ENCODE results near the gene ZBTB48.
"Not testable (repeated sequence)": the region's sequence is repeated elsewhere in the genome, so short reads cannot be mapped to it uniquely, and the experiment has no call there.

ZBTB48 gene

GRCh38 chr1:6579374-6580118, at the start of gene ZBTB48:
TSS of gene ZBTB48 (plus strand) at chr1:6579994. CDS start at chr1:6580610, 616 bp downstream.
- peak; percentile 97 for DNase-seq

GRCh38 chr1:6530504-6531160, 49.2 kb upstream of the ZBTB48 start:
- no peak for DNase-seq

DNA sequence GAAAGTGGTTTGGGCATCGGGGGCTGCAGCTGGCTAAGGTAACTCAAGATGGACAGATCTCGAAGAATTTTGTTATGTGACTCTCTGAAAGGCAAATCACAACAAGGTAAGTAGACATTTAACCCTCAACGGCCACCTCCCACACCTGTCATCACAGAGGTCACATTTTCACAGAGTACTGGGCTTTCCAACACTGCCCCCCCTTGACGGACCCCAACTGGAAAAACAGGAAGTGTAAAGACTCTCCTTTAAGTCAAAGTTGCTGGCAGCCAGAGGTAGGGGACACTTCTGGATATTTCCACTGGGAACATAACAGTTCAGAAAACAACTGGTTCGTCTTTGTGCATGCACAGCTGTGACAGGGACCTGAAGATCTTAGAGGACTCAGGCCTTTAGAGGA, 47.8 kb upstream of the ZBTB48 start:
- DNase-seq, result no peak

DNA sequence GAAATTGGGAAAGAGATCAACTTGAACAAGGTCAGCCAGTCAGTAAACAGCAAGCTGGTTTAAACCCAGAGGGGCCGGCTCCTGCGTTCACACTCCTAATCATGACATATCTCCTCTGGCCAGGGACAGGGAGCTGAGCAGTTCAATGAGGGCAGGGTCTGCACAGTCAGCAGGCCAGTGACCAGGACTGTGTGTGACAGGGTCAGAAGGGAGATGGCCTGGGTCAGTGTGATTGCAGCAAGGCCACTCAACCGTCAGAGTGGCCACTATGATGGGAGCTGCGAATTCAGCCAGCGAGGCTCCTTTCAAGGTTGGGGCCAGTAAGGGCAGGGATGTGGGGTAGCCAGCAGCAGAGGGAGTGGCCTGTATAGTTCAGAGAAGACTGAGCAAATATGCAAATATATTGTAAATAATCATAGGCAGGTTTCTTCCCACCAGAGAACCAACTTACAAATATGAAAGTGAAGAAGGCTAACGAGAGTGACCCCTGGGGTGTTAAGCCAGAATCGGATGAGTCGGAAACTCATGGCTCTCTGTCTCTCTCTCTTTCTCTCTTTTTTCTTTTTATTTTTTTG, 45.5 kb upstream of the ZBTB48 start:
- DNase-seq, result no peak

DNA sequence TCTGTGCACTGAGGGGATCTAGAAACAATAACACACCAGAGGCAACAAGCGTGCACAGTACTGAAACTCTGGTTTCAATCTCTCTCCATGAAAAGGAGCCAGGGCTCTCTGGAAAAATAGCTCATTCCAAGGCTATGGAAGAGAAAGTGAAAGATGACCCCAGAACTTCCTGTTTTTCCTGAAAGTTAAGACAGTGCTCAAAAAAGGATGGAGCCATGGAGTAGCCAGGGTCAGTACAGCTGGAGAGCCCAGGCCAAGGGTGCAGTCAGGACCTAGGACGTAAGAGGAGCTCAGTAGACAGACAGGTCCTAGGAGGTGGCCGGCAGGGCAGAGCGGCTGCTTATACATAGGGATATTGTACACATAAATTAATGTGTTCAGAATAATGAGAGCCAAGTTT, 44.6 kb upstream of the ZBTB48 start:
- DNase-seq, result no peak

DNA sequence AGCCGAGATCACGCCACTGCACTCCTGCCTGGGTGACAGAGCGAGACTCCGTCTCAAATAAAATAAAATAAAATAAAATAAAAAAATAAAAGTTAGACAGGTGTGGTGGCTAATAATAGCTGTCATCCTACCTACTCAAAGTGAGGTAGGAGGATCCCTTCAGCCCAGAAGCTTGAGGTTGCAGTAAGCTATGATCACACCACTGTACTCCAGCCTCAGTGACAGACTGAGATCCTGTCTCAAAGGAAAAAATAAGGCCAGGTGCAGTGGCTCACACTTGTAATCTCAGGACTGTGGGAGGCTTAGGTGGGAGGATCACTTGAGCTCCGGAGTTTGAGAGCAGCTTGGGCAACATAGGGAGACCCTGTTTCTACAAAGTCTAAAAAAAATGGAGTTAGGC, 43.5 kb upstream of the ZBTB48 start:
- DNase-seq, result no peak

DNA sequence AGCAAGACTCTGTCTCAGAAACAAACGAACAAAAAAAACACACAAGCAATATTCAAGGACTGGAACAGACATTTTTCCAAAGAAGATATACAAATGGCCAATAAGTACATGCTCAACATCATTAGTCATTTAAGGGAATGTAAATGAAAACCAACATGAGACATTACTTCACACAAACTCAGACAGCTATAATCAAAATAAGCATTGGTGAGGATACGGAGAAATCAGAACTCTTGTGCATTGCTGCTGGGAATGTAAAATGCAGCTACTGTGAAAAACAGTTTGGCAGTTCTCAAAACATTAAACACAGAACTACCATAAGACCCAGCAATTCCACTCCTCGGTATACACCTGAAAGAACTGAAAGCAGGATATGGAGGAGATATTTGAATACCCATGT, 40.8 kb upstream of the ZBTB48 start:
- peak; percentile 44 for DNase-seq

DNA sequence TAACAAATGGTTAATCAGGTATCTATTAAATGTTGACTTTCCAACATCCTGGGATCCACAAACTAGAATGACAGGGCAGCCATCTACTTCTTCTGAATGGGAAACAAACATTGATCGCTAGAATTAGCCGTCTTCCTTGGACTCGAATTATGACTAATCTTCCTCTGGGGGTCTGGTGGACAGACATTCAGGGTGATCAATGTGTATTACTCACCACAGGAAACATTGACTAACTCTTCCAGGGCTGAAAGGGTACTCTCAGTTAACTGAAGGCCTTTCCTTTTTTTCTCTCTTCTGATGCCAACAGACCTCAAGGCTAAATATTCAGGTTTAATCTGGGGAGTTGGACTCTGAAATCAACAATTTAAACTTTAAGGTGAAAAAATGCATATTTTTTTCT, 35.0 kb upstream of the ZBTB48 start:
- DNase-seq, result peak; percentile 72

DNA sequence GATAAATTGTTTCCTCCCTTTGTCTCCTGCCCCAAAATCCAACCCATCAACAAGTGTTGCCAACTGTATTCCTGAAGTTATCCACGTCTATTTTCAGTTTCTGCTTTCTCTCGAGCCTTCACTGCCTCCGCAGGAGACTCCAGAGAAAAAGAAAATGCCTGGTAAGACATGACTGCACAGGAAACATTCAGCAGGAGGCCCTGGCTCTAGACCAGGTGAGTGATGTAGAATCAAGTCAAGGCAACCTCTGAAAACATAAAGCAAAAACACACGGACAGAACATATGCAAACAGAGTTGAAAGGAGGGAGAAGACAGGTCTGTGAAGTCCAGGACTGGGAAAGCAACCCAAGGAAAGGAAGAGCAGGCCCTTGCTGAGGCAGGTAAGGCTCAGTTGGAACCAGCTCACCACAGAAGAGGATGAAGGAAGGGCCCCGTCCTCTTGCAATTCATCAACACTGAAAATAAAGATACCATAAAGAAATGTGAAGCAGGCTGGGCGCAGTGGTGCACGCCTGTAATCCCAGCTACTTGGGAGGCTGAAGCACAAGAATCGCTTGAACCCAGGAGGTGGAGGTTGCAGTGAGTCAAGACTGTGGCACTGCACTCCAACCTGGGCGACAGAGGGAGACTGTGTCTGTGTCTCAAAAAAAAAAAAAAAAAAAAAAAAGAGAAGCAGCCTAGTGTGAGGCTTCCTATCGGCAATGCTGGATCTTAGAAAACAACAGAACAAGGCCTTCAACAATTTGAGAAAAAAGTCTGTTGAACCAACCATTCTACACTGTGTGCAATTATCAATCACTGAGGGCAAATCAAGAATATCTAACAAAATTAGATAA, 34.3 kb upstream of the ZBTB48 start:
- DNase-seq, result peak; percentile 37

DNA sequence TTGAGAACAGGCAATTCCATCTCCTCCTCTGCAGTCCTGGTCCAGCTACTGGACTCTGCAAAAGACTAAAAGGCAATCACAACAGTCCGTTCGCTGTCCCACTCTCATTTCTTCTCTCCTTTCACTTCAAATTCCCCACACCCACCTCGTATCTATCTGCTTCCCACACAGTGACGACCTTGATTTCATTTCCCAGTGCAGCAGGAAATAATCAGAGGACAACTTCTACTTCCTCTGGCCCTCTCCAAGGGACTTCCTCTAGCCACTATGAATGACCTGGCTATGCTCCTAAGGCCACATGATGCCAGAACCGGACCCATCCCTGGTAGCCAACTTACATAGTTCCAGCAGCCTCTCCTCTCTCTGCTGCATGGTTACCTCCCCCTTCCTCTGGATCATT, 33.5 kb upstream of the ZBTB48 start:
- no peak for DNase-seq

- peak; percentile 9 for DNase-seq
Observed at GRCh38 chr1:6547301-6547700, 32.5 kb upstream of the ZBTB48 start.

DNA sequence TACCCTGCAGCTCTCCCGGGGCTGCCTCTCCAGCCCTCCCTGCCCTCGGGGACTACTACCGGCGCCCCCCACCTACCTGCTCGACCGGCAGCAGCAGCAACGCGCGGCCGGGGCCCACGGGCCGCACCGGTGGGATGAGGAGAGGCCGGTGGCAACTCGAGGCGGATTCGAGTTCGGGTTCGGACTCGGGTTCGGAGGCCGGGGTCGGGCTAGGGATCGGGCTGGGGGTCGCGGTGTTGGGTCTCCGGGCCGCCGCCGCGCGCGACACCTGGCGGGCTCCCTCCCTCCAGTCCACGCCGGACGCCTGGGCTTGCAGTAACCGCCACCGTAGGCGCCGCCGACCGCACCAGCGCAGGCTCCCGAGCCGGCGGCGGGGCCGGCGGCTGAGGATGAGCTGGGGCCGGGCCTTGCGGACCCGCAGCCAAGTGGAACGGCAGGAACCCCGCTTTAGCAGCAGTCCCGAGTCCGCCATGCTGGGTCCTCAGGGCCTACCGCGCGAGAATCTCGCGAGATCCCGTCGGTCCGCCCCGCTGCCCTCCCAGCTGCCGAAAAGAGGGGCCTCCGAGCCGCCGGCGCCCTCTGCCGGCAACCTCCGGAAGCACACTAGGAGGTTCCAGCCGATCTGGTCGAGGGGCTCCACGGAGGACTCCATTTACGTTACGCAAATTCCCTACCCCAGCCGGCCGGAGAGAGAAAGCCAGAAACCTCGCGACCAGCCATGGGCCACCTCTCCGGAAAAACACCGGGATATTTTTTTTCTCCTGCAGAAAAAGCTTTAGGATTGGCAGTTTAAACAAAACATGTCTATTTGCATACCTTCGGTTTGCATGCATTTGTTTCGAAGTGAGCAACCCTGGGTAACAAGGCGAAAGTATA, 25.5 kb upstream of the ZBTB48 start, which contains the start of gene NOL9:
Gene NOL9 (minus strand): TSS at position 483 of the 876 bp plus-strand sequence. CDS start 11 bp downstream, at position 472.
- peak; percentile 89 for DNase-seq

DNA sequence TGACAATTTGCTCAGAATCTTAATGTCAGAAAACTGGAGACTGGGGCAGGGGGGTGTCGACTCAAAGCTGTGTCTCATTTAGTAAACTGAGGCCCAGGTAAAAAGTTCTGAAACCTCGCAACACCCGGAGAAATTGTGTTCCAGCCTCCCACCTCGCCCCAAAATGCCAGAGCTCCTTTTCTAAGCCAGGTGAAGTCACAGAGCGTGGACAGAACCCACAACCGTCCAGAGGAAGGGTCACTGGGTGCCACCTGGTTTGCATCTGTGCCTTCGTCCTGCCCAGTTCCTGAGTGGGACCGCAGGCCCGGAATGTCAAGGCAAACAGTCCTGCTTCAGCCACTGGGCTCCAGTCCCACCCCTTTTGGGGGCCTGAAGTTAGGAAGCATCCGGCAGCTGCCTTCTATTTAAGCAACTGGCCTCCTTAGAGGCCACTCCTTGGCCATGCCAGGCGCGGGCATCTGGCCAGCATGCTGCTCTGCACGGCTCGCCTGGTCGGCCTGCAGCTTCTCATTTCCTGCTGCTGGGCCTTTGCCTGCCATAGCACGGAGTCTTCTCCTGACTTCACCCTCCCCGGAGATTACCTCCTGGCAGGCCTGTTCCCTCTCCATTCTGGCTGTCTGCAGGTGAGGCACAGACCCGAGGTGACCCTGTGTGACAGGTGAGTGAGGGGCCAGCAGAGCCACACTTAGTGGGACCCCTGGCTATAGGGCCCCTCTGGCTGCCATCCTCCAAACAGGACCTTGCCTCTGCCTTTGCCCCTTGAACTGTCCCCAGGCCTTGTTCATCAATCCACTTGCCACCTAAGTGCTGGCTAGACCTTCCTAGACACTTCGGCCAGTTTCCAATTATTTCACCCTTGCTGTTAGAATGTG, 24.7 kb upstream of the ZBTB48 start, which contains the start of gene TAS1R1:
Gene TAS1R1 (plus strand): TSS at position 401 of the 872 bp plus-strand sequence. CDS start 67 bp downstream, at position 468.
- no peak for DNase-seq

DNA sequence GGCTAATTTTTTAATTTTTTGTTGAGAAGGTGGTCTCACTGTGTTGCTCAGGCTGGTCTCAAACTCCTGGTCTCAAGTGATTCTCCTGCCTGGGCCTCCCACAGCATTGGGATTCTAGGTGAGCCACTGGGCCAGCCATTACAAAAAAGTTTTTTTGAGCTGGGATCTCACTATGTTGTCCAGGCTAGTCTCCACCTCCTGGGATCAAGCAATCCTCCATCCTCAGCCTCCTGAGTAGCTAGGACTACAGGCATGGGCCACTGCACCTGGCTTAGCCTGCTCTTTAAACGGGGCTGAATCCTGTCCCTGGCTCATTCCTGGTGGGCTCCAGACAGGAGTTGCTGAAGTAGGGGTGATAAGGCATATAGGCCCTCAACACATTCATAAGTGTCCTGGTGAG, 22.2 kb upstream of the ZBTB48 start:
- no peak for DNase-seq

DNA sequence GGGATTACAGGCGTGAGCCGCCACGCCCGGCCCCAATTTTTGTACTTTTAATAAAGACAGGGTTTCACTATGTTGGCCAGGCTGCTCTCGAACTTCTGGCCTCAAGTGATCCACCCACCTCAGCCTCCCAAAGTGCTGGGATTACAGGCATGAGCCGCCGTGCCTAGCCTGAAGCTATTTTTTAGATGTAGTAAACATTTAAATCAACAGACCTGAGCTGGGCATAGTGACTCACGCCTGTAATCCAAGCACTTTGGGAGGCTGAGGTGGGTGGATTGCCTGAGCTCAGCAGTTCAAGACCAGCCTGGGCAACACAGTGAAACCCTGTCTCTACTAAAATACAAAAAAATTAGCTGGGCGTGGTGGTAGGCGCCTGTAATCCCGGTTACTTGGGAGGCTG, 20.6 kb upstream of the ZBTB48 start:
- not testable (repeated sequence) for DNase-seq

DNA sequence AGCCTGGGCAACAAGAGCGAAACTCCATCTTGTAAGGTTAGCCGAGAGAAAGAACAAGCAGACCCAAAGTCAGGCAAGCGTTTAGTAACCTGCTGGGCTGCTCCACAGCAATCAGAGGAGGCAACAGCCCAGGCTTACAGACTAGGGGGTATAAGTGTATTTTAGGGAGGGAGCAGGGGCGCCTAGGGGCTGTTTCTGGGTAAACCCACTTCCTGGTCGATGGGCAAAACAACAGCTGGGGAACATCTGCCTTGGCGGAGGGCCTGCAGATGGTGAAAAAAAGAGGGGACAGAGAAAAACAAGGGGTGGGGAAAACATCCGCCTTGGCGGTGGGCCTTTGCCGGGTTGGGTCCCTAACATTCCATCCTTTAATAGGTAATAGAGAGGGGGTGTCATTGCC, 19.5 kb upstream of the ZBTB48 start:
- no peak for DNase-seq

GRCh38 chr1:6569033-6569432, 10.8 kb upstream of the ZBTB48 start:
- DNase-seq, result no peak

DNA sequence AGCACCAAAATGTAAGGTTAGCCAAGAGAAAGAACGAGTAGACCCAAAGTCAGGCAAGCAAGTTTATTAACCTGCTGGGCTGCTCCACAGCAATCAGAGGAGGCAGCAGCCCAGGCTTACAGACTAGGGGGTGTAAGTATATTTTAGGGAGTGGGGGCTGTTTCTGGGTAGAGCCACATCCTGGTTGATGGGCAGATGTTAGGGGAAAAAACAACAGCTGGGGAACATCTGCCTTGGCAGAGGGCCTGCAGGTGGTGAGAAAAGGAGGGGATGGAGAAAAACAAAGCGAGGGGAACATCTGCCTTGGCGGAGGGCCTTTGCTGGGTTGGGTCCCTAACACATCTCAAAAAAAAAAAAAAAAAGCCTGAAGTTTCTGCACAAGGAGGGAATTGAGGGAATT, 9.7 kb upstream of the ZBTB48 start:
- no peak for DNase-seq

DNA sequence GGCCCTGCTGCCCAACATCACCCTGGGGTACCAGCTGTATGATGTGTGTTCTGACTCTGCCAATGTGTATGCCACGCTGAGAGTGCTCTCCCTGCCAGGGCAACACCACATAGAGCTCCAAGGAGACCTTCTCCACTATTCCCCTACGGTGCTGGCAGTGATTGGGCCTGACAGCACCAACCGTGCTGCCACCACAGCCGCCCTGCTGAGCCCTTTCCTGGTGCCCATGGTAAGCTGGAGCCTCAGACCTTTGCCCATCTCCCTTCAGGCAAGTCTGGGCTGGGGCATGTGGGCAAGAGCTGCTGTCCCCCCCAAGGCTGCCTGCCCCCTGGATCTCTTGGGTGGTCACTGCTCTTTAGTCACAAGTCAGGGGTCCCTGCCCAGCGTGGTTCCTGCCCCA, 8.8 kb upstream of the ZBTB48 start:
- DNase-seq, result no peak

DNA sequence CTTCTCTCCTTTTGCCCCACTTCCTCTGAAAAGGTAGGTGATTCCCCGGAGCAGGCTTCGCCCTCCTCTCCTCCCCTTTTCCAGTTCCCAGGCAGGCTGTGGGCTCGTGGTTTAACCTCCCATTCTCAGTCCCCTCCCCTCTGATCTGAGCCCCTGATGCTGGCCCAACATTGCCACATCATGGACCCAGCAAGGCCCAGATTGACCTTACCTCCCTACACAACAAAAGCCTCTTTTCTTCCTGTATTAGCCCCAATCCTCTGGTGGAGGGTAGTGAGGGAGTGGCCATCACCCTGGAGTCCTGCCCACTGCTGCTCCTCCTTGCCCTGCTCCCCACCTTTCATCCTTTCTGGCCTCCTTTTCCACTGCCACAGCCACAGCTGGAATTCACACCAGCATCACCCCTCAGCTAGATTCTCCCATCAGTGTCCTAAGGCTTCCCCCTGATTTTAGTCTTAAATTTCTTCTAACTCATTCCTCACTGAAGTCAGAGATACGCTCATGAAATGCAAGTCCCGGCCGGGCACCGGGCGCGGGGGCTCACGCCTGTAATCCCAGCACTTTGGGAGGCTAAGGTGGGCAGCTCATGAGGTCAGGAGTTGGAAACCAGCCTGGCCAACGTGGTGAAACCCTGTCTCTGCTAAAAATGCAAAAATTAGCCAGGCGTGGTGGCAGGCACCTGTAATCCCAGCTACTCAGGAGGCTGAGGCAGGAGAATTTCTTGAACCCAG, 7.0 kb upstream of the ZBTB48 start:
- DNase-seq, result no peak

Data from fibroblast of upper back skin (primary cell).